SK-N-SH treated with all-trans-retinoic acid at 6 μM for 48 hours (cell line): ENCODE results near the gene LPIN2.
"Not testable (repeated sequence)": the region's sequence is repeated elsewhere in the genome, so short reads cannot be mapped to it uniquely, and the experiment has no call there.

Source experiments
- ATAC-seq: fragments of 200-7000 bp; cut with Tn5 transposase; 3 replicates; pipeline ENCODE4 v1.9.1; 2020; ENCODE audit warnings: mild to moderate bottlenecking, moderate library complexity
- ARNTL ChIP-seq: fragments of 450-650 bp; formaldehyde crosslinking; IDR thresholded peaks from 2 replicates; pipeline ENCODE4 v1.5.0; 2020; ENCODE audit warnings: low read depth, mild to moderate bottlenecking, moderate library complexity, borderline replicate concordance
- CSDC2 ChIP-seq: fragments of 250-450 bp; sonication (Bioruptor Pico); IDR thresholded peaks from 2 replicates; pipeline ENCODE4 v1.5.0; 2020; ENCODE audit warnings: mild to moderate bottlenecking, moderate library complexity
- ESRRG ChIP-seq: fragments of 250-450 bp; sonication (Bioruptor Pico); IDR thresholded peaks from 2 replicates; pipeline ENCODE4 v1.6.1; 2021; ENCODE audit warnings: mild to moderate bottlenecking
- GLIS3 ChIP-seq: fragments of 250-450 bp; sonication (Bioruptor Pico); IDR thresholded peaks from 2 replicates; pipeline ENCODE4 v1.5.0; 2020; ENCODE audit warnings: mild to moderate bottlenecking, moderate library complexity
- ISL1 ChIP-seq: fragments of 250-450 bp; sonication (Bioruptor Pico); IDR thresholded peaks from 2 replicates; pipeline ENCODE4 v2.1.2; 2022; ENCODE audit warnings: mild to moderate bottlenecking, moderate library complexity
- OSR1 ChIP-seq: fragments of 250-450 bp; sonication (Bioruptor Pico); IDR thresholded peaks from 2 replicates; pipeline ENCODE4 v1.8.0; 2022; ENCODE audit warnings: moderate library complexity, mild to moderate bottlenecking, inconsistent platforms
- PPARA ChIP-seq: fragments of 250-450 bp; sonication (Bioruptor Pico); IDR thresholded peaks from 2 replicates; pipeline ENCODE4 v1.5.0; 2020; ENCODE audit warnings: mild to moderate bottlenecking, borderline replicate concordance
- SNAI2 ChIP-seq: fragments of 250-450 bp; sonication (Bioruptor Pico); IDR thresholded peaks from 2 replicates; pipeline ENCODE4 v1.5.0; 2020; ENCODE audit warnings: mild to moderate bottlenecking, moderate library complexity
- ZC3H10 ChIP-seq: fragments of 250-450 bp; sonication (Bioruptor Pico); IDR thresholded peaks from 2 replicates; pipeline ENCODE4 v1.5.1; 2021; ENCODE audit warnings: mild to moderate bottlenecking, moderate library complexity
- ZFP3 ChIP-seq: fragments of 250-450 bp; sonication (Bioruptor Pico); IDR thresholded peaks from 2 replicates; pipeline ENCODE4 v1.5.0; 2020; ENCODE audit warnings: mild to moderate bottlenecking, moderate library complexity
- ZFP30 ChIP-seq: fragments of 450-650 bp; formaldehyde crosslinking; IDR thresholded peaks from 2 replicates; pipeline ENCODE4 v1.5.0; 2022; ENCODE audit warnings: mild to moderate bottlenecking, moderate library complexity
- ZNF565 ChIP-seq: fragments of 450-650 bp; formaldehyde crosslinking; conservative IDR thresholded peaks from 2 replicates; pipeline ENCODE4 v1.5.0; 2020; ENCODE audit warnings: low read depth, mild to moderate bottlenecking, moderate library complexity
- ZNF70 ChIP-seq: fragments of 450-650 bp; formaldehyde crosslinking; IDR thresholded peaks from 2 replicates; pipeline ENCODE4 v1.5.0; 2020; ENCODE audit warnings: mild to moderate bottlenecking, moderate library complexity
- ZNF8 ChIP-seq: fragments of 450-650 bp; formaldehyde crosslinking; IDR thresholded peaks from 2 replicates; pipeline ENCODE4 v1.5.0; 2020; ENCODE audit warnings: mild to moderate bottlenecking, moderate library complexity
- TF ChIP-seq, protein P1 (sequence below): fragments of 250-450 bp; sonication (Bioruptor Pico); IDR thresholded peaks from 2 replicates; pipeline ENCODE4 v1.8.0; 2020; ENCODE audit warnings: mild to moderate bottlenecking, moderate library complexity, borderline replicate concordance
- TF ChIP-seq, protein P2 (sequence below): fragments of 250-450 bp; sonication (Bioruptor Pico); IDR thresholded peaks from 2 replicates; pipeline ENCODE4 v1.5.1; 2020; ENCODE audit warnings: low read depth, mild to moderate bottlenecking, moderate library complexity
- TF ChIP-seq, protein P3 (sequence below): fragments of 250-450 bp; sonication (Bioruptor Pico); IDR thresholded peaks from 2 replicates; pipeline ENCODE4 v1.8.0; 2021; ENCODE audit warnings: low read depth, mild to moderate bottlenecking, moderate library complexity, borderline replicate concordance
- TF ChIP-seq, protein P4 (sequence below): fragments of 250-450 bp; sonication (Bioruptor Pico); IDR thresholded peaks from 2 replicates; pipeline ENCODE4 v1.5.1; 2021; ENCODE audit warnings: mild to moderate bottlenecking, moderate library complexity

Gene LPIN2

DNA sequence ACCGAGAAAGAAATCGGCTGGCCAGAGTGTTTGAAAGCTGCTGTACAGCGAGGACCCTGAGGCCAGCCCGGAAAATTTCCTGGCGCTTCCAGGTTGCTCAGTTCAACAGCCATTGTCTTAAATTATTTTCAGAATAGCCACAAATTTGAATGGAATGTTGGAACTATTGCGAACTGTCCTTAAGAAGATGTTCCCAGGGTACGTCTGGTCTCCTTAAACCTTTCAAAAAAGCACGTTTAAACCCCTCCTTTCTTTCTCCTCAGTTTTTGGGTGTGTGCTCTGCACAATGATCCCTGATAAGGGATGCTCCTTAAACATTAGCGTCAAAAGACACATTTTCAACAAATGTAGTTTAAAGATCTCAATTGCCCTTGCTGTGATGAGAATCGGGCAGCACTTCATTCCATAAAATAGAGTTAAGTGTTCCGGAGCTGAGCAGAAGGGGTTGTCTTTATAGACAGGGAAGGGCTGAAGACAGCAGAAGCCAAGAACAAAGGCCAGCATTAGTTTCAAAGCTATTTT lies 14.5 kb upstream of the LPIN2 start:
- no peak for ATAC-seq
- TF ChIP-seq, protein P1, sequence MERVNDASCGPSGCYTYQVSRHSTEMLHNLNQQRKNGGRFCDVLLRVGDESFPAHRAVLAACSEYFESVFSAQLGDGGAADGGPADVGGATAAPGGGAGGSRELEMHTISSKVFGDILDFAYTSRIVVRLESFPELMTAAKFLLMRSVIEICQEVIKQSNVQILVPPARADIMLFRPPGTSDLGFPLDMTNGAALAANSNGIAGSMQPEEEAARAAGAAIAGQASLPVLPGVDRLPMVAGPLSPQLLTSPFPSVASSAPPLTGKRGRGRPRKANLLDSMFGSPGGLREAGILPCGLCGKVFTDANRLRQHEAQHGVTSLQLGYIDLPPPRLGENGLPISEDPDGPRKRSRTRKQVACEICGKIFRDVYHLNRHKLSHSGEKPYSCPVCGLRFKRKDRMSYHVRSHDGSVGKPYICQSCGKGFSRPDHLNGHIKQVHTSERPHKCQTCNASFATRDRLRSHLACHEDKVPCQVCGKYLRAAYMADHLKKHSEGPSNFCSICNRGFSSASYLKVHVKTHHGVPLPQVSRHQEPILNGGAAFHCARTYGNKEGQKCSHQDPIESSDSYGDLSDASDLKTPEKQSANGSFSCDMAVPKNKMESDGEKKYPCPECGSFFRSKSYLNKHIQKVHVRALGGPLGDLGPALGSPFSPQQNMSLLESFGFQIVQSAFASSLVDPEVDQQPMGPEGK = no peak
- TF ChIP-seq GLIS3 (no peak), PPARA (CRISPR knock-in tag) (no peak), ARNTL (CRISPR knock-in tag) (no peak), ZNF565 (CRISPR knock-in tag) (no peak), ZC3H10 (CRISPR knock-in tag) (no peak), ZFP3 (CRISPR knock-in tag) (no peak), ESRRG (no peak), ISL1 (CRISPR knock-in tag) (no peak), OSR1 (no peak)
- TF ChIP-seq, protein P2, sequence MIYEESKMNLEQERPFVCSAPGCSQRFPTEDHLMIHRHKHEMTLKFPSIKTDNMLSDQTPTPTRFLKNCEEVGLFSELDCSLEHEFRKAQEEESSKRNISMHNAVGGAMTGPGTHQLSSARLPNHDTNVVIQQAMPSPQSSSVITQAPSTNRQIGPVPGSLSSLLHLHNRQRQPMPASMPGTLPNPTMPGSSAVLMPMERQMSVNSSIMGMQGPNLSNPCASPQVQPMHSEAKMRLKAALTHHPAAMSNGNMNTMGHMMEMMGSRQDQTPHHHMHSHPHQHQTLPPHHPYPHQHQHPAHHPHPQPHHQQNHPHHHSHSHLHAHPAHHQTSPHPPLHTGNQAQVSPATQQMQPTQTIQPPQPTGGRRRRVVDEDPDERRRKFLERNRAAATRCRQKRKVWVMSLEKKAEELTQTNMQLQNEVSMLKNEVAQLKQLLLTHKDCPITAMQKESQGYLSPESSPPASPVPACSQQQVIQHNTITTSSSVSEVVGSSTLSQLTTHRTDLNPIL (CRISPR knock-in tag) = no peak
- TF ChIP-seq, protein P3, sequence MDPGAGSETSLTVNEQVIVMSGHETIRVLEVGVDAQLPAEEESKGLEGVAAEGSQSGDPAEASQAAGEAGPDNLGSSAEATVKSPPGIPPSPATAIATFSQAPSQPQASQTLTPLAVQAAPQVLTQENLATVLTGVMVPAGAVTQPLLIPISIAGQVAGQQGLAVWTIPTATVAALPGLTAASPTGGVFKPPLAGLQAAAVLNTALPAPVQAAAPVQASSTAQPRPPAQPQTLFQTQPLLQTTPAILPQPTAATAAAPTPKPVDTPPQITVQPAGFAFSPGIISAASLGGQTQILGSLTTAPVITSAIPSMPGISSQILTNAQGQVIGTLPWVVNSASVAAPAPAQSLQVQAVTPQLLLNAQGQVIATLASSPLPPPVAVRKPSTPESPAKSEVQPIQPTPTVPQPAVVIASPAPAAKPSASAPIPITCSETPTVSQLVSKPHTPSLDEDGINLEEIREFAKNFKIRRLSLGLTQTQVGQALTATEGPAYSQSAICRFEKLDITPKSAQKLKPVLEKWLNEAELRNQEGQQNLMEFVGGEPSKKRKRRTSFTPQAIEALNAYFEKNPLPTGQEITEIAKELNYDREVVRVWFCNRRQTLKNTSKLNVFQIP (CRISPR knock-in tag) = no peak
- TF ChIP-seq, protein P4, sequence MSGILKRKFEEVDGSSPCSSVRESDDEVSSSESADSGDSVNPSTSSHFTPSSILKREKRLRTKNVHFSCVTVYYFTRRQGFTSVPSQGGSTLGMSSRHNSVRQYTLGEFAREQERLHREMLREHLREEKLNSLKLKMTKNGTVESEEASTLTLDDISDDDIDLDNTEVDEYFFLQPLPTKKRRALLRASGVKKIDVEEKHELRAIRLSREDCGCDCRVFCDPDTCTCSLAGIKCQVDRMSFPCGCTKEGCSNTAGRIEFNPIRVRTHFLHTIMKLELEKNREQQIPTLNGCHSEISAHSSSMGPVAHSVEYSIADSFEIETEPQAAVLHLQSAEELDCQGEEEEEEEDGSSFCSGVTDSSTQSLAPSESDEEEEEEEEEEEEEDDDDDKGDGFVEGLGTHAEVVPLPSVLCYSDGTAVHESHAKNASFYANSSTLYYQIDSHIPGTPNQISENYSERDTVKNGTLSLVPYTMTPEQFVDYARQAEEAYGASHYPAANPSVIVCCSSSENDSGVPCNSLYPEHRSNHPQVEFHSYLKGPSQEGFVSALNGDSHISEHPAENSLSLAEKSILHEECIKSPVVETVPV (CRISPR knock-in tag) = no peak

DNA sequence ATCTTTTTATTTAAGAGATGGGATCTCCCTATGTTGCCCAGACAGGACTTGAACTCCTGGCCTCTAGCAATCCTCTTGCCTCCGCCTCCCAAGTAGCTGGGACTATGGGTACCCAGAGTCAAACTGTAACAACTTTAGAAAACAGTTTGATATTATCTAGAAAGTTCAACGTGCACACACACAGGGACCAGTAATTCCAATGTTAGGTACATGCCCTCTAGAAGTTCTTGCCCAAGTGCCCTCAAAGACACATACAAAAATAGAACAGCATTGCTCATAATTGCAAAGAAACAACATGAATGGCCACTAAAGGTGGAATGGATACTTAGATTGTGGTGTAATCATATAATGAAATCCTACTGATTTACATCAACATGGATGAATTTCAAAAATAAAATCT lies 12.6 kb upstream of the LPIN2 start:
- TF ChIP-seq ARNTL (CRISPR knock-in tag) = no peak
- TF ChIP-seq, protein P2 (CRISPR knock-in tag) = no peak
- no peak for ATAC-seq

DNA sequence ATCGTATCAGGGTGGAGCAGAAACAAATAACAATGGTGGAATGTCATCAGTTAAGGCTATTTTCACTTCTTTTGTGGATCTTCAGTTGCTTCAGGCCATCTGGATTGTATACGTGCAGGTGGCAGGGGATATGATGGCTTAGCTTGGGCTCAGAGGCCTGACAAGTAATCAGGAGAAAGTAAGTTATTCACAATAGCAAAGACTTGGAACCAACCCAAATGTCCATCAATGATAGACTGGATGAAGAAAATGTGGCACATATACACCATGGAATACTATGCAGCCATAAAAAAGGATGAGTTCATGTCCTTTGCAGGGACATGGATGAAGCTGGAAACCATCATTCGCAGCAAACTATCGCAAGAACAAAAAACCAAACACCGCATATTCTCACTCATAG lies 10.7 kb upstream of the LPIN2 start:
- not testable (repeated sequence) for ATAC-seq

DNA sequence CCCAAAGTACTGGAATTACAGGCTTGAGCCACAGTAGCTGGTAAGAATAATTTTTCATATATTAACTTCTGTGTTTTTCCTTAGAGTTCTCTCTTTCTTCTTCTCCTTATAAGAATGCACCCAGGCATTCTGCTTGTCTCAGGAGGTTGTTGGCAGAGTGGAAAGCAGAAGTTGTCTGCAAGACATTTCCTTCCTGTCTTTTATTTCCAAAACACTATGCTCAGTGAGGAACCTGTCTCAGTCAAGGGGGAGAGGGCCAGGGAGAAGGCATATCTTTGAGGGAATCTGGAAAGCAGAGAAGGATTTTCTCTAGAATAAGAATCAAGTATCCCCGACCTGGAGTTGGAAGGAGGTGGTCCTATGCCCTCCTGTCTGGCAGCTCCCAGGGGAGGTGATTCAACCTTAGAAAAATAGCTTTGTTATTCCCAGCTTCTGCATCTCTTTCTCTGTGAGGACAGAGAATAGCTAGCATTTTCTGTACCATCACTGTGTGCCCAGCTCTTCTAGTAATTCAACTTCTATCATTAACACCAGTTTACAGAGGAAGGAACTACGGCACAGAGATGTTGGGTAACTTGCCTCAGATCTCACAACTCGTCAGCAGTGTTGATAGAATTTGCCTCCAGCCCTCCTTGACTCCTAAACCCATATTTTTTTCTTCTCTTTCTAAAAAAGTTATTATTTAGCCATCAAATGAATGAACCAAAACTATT lies 3.8 kb upstream of the LPIN2 start:
- no peak for ATAC-seq
- TF ChIP-seq ZNF8 (CRISPR knock-in tag) (no peak), OSR1 (no peak), SNAI2 (no peak), ZC3H10 (CRISPR knock-in tag) (no peak), ZNF70 (no peak), ZFP3 (CRISPR knock-in tag) (no peak)
- TF ChIP-seq, protein P3 (CRISPR knock-in tag) = no peak

DNA sequence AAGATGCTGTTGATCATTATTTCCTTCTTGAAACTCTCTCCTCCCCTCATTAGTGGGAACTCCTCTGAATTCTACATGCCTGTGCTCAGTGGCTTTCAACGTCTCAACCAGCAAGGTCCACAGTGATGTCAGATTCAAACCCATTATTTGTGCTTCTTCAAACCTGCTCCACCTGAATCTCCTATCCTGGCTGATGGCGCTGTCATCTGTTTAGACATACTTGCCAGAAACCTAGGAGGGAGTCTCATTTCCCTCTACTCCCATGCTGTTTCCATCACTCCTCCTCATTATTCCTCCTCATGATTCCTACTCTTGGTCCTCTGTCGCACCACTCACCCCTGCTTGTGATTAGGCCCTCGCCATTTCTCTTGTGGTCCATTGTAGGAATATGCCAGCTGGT lies 2.9 kb upstream of the LPIN2 start:
- ATAC-seq = no peak
- TF ChIP-seq, protein P3 (CRISPR knock-in tag) = no peak
- TF ChIP-seq ARNTL (CRISPR knock-in tag) = no peak
- no peak for TF ChIP-seq CSDC2 (CRISPR knock-in tag)
- TF ChIP-seq ZC3H10 (CRISPR knock-in tag) = no peak
- no peak for TF ChIP-seq OSR1
- TF ChIP-seq, protein P2 (CRISPR knock-in tag) = no peak
- TF ChIP-seq ZFP30 (CRISPR knock-in tag) = no peak
